HEK293 (cell line): ENCODE data around the gene OR52E6.

Source experiments
- CTCF ChIA-PET: fragments of 350-600 bp; formaldehyde crosslinking; extraction: SDS; loops from one replicate; lab custom pipeline; 2021; ENCODE audit warnings: antibody characterized with exemption; lab: Yijun Ruan, JAX
- POLR2A ChIA-PET: fragments of 300-600 bp; formaldehyde crosslinking; extraction: SDS; loops from one replicate; lab custom pipeline; 2020; ENCODE audit warnings: antibody characterized with exemption, inconsistent platforms; lab: Yijun Ruan, JAX
- H3K27ac ChIP-seq: fragments of 200-500 bp; sonication (Bioruptor generic); 2 replicates; pipeline ENCODE4 v1.5.1; 2014; ENCODE audit warnings: low read depth, low read length, control low read depth, inconsistent platforms; ENCODE audit errors: extremely low read depth
- H3K36me3 ChIP-seq, 2 experiments: fragments of 200-500 bp in 1 of 2; sonication (Bioruptor generic) in 1 of 2; 1 replicate in 1 of 2; 2 replicates in 1 of 2; pipeline ENCODE4 v1.5.1; 2014 to 2017; ENCODE audit warnings: inconsistent platforms in 2 of 2, low read length in 2 of 2; ENCODE audit not compliant: control insufficient read depth in 2 of 2, insufficient read depth in 1 of 2
- H3K4me1 ChIP-seq: fragments of 200-500 bp; sonication (Bioruptor generic); 2 replicates; pipeline ENCODE4 v1.5.1; 2014; ENCODE audit warnings: mild to moderate bottlenecking, low read length, inconsistent platforms; ENCODE audit not compliant: control insufficient read depth, insufficient read depth
- H3K4me3 ChIP-seq: 2 replicates; pipeline ENCODE4 v1.5.1; 2011; ENCODE audit warnings: low read depth, mild to moderate bottlenecking, control low read depth, low read length, moderate library complexity
- H3K9me3 ChIP-seq: fragments of 200-500 bp; sonication (Bioruptor generic); 2 replicates; pipeline ENCODE4 v1.5.1; 2014; ENCODE audit warnings: low read depth, low read length, inconsistent platforms; ENCODE audit not compliant: control insufficient read depth, insufficient read depth
- BCL11B ChIP-seq: fragments of 450-650 bp; formaldehyde crosslinking; IDR thresholded peaks from 2 replicates; pipeline ENCODE4 v1.5.1; 2016; ENCODE audit warnings: low read depth, missing biosample characterization, missing genetic modification characterization
- IKZF3 ChIP-seq: fragments of 450-650 bp; IDR thresholded peaks from 2 replicates; pipeline ENCODE4 v1.5.0; 2018; ENCODE audit warnings: missing biosample characterization, mild to moderate bottlenecking, missing genetic modification characterization, moderate library complexity
- MYNN ChIP-seq: fragments of 450-650 bp; formaldehyde crosslinking; IDR thresholded peaks from 2 replicates; pipeline ENCODE4 v1.5.1; 2016; ENCODE audit warnings: missing biosample characterization, missing genetic modification characterization, borderline replicate concordance
- SP7 ChIP-seq: fragments of 450-650 bp; formaldehyde crosslinking; IDR thresholded peaks from 2 replicates; pipeline ENCODE4 v1.5.1; 2016; ENCODE audit warnings: missing biosample characterization, missing genetic modification characterization
- ZFP41 ChIP-seq: fragments of 450-650 bp; formaldehyde crosslinking; IDR thresholded peaks from 2 replicates; pipeline ENCODE4 v1.5.1; 2016; ENCODE audit warnings: missing biosample characterization, missing genetic modification characterization, borderline replicate concordance
- ZNF132 ChIP-seq: fragments of 450-650 bp; formaldehyde crosslinking; IDR thresholded peaks from 2 replicates; pipeline ENCODE4 v1.5.1; 2017; ENCODE audit warnings: missing biosample characterization, missing genetic modification characterization, borderline replicate concordance
- ZNF266 ChIP-seq: fragments of 450-650 bp; formaldehyde crosslinking; IDR thresholded peaks from 2 replicates; pipeline ENCODE4 v1.5.1; 2016; ENCODE audit warnings: missing biosample characterization, missing genetic modification characterization, low read depth
- ZNF394 ChIP-seq: fragments of 450-650 bp; formaldehyde crosslinking; IDR thresholded peaks from 2 replicates; pipeline ENCODE4 v1.5.1; 2016; ENCODE audit warnings: missing biosample characterization, missing genetic modification characterization, mild to moderate bottlenecking, moderate library complexity, borderline replicate concordance
- ZNF510 ChIP-seq: fragments of 450-650 bp; formaldehyde crosslinking; IDR thresholded peaks from 2 replicates; pipeline ENCODE4 v1.5.1; 2018; ENCODE audit warnings: mild to moderate bottlenecking, missing genetic modification characterization, missing biosample characterization; ENCODE audit not compliant: insufficient replicate concordance
- ZNF555 ChIP-seq: fragments of 450-650 bp; formaldehyde crosslinking; conservative IDR thresholded peaks from 2 replicates; pipeline ENCODE4 v1.5.1; 2017; ENCODE audit warnings: missing biosample characterization, mild to moderate bottlenecking, missing genetic modification characterization, inconsistent platforms
- ZNF677 ChIP-seq: fragments of 450-650 bp; IDR thresholded peaks from 2 replicates; pipeline ENCODE4 v1.5.0; 2018; ENCODE audit warnings: missing biosample characterization, mild to moderate bottlenecking, missing genetic modification characterization, moderate library complexity
- TF ChIP-seq, protein P1 (sequence below): fragments of 450-650 bp; formaldehyde crosslinking; IDR thresholded peaks from 2 replicates; pipeline ENCODE4 v1.5.1; 2016; ENCODE audit warnings: missing biosample characterization, missing genetic modification characterization
- TF ChIP-seq, protein P2 (sequence below): fragments of 450-650 bp; formaldehyde crosslinking; IDR thresholded peaks from 2 replicates; pipeline ENCODE4 v1.5.1; 2016; ENCODE audit warnings: missing biosample characterization, missing genetic modification characterization
- TF ChIP-seq, protein P3 (sequence below): fragments of 450-650 bp; formaldehyde crosslinking; IDR thresholded peaks from 2 replicates; pipeline ENCODE4 v1.5.1; 2016; ENCODE audit warnings: missing biosample characterization, missing genetic modification characterization
- TF ChIP-seq, protein P4 (sequence below): fragments of 450-650 bp; formaldehyde crosslinking; IDR thresholded peaks from 2 replicates; pipeline ENCODE4 v1.5.1; 2016; ENCODE audit warnings: missing biosample characterization, missing genetic modification characterization
- TF ChIP-seq, protein P5 (sequence below): fragments of 450-650 bp; formaldehyde crosslinking; IDR thresholded peaks from 2 replicates; pipeline ENCODE4 v1.5.1; 2016; ENCODE audit warnings: missing biosample characterization, missing genetic modification characterization

Gene OR52E6

DNA sequence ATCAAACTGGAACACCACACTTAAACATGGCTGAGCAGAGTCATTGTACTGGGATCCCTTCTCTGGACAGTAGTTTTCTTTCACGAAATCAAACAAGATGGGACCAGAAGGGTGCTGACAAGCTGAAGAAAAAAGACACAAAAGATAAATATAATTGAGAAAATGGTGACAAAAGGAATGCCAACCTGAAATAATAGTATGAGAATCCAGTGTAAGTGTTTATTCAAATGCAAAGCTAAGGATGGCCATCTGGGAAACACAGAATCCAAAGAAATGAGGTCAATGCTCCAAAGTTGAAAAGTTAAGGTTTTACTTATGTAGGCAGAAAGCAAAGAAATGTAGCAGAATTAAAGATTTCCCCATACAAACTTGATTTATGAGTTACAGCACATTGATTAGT is 46.0 kb upstream of the OR52E6 start (continued):
- TF ChIP-seq, protein P1, sequence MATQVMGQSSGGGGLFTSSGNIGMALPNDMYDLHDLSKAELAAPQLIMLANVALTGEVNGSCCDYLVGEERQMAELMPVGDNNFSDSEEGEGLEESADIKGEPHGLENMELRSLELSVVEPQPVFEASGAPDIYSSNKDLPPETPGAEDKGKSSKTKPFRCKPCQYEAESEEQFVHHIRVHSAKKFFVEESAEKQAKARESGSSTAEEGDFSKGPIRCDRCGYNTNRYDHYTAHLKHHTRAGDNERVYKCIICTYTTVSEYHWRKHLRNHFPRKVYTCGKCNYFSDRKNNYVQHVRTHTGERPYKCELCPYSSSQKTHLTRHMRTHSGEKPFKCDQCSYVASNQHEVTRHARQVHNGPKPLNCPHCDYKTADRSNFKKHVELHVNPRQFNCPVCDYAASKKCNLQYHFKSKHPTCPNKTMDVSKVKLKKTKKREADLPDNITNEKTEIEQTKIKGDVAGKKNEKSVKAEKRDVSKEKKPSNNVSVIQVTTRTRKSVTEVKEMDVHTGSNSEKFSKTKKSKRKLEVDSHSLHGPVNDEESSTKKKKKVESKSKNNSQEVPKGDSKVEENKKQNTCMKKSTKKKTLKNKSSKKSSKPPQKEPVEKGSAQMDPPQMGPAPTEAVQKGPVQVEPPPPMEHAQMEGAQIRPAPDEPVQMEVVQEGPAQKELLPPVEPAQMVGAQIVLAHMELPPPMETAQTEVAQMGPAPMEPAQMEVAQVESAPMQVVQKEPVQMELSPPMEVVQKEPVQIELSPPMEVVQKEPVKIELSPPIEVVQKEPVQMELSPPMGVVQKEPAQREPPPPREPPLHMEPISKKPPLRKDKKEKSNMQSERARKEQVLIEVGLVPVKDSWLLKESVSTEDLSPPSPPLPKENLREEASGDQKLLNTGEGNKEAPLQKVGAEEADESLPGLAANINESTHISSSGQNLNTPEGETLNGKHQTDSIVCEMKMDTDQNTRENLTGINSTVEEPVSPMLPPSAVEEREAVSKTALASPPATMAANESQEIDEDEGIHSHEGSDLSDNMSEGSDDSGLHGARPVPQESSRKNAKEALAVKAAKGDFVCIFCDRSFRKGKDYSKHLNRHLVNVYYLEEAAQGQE = no peak

DNA sequence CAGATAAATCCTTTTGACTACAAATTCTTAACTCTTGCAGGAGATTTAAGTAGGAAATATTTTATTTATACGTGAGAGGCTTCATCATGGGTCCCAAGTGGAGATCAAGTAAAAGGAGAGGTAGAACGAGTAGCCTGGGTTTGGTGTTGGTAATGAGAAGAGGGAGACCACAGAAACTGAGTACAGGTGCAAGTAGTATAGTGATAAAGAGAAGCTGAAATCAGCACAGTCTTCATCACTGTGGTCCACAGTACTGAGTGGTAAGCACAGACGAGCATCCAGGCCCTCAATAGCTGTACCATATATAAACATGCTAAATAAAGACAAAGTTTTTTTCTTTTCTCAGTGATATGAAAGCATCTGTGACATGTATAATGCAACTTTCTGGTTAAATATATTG is 45.5 kb upstream of the OR52E6 start:
- H3K4me1 ChIP-seq = no peaks in the 10 kb centered on the region
- no peaks in the 10 kb centered on the region for H3K36me3 ChIP-seq
- no peak overlapping the region for H3K27ac ChIP-seq
- POLR2A ChIA-PET = no interaction called here
- CTCF ChIA-PET = no interaction called here
- TF ChIP-seq ZNF555 (no peak), ZNF510 (tag by site-specific recombination) (no peak), BCL11B (tag by site-specific recombination) (no peak), ZNF394 (tag by site-specific recombination) (no peak), MYNN (tag by site-specific recombination) (no peak), IKZF3 (tag by site-specific recombination) (no peak), ZFP41 (no peak), ZNF132 (tag by site-specific recombination) (no peak), ZNF677 (no peak), SP7 (no peak)
- TF ChIP-seq, protein P2, sequence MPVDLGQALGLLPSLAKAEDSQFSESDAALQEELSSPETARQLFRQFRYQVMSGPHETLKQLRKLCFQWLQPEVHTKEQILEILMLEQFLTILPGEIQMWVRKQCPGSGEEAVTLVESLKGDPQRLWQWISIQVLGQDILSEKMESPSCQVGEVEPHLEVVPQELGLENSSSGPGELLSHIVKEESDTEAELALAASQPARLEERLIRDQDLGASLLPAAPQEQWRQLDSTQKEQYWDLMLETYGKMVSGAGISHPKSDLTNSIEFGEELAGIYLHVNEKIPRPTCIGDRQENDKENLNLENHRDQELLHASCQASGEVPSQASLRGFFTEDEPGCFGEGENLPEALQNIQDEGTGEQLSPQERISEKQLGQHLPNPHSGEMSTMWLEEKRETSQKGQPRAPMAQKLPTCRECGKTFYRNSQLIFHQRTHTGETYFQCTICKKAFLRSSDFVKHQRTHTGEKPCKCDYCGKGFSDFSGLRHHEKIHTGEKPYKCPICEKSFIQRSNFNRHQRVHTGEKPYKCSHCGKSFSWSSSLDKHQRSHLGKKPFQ (tag by site-specific recombination) = no peak
- TF ChIP-seq, protein P3, sequence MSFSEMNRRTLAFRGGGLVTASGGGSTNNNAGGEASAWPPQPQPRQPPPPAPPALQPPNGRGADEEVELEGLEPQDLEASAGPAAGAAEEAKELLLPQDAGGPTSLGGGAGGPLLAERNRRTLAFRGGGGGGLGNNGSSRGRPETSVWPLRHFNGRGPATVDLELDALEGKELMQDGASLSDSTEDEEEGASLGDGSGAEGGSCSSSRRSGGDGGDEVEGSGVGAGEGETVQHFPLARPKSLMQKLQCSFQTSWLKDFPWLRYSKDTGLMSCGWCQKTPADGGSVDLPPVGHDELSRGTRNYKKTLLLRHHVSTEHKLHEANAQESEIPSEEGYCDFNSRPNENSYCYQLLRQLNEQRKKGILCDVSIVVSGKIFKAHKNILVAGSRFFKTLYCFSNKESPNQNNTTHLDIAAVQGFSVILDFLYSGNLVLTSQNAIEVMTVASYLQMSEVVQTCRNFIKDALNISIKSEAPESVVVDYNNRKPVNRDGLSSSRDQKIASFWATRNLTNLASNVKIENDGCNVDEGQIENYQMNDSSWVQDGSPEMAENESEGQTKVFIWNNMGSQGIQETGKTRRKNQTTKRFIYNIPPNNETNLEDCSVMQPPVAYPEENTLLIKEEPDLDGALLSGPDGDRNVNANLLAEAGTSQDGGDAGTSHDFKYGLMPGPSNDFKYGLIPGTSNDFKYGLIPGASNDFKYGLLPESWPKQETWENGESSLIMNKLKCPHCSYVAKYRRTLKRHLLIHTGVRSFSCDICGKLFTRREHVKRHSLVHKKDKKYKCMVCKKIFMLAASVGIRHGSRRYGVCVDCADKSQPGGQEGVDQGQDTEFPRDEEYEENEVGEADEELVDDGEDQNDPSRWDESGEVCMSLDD (tag by site-specific recombination) = no peak
- TF ChIP-seq, protein P4, sequence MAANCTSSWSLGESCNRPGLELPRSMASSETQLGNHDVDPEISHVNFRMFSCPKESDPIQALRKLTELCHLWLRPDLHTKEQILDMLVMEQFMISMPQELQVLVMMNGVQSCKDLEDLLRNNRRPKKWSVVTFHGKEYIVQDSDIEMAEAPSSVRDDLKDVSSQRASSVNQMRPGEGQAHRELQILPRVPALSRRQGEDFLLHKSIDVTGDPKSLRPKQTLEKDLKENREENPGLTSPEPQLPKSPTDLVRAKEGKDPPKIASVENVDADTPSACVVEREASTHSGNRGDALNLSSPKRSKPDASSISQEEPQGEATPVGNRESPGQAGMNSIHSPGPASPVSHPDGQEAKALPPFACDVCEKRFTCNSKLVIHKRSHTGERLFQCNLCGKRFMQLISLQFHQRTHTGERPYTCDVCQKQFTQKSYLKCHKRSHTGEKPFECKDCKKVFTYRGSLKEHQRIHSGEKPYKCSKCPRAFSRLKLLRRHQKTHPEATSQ (tag by site-specific recombination) = no peak
- H3K4me3 ChIP-seq = no peak overlapping the region
- no peaks in the 10 kb centered on the region for H3K9me3 ChIP-seq

DNA sequence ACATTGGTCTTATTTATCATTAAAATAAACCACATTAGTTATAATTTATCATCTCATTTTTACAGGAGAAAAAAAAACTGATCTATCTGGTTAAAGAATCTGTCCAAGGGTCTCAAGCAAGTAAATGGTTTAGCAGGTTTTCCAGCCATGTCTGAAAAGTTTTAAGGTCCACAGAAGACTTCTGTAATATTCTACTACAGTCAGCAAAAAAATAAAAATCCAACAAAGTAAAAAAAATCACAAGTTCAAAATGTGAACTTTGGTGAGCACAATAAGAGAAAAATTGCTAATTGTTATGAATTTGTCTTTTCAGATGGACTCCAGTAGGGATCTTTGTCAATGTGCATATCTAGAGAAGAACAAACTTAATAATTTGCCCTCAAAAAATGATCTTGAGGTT is 40.1 kb upstream of the OR52E6 start:
- Histone ChIP-seq H3K27ac (no peak overlapping the region), H3K4me1 (no peaks in the 10 kb centered on the region), H3K4me3 (no peak overlapping the region), H3K36me3 (no peaks in the 10 kb centered on the region), H3K9me3 (no peaks in the 10 kb centered on the region)
- TF ChIP-seq ZNF266 (tag by site-specific recombination) (no peak), ZNF394 (tag by site-specific recombination) (no peak), ZNF677 (no peak)
- TF ChIP-seq, protein P5, sequence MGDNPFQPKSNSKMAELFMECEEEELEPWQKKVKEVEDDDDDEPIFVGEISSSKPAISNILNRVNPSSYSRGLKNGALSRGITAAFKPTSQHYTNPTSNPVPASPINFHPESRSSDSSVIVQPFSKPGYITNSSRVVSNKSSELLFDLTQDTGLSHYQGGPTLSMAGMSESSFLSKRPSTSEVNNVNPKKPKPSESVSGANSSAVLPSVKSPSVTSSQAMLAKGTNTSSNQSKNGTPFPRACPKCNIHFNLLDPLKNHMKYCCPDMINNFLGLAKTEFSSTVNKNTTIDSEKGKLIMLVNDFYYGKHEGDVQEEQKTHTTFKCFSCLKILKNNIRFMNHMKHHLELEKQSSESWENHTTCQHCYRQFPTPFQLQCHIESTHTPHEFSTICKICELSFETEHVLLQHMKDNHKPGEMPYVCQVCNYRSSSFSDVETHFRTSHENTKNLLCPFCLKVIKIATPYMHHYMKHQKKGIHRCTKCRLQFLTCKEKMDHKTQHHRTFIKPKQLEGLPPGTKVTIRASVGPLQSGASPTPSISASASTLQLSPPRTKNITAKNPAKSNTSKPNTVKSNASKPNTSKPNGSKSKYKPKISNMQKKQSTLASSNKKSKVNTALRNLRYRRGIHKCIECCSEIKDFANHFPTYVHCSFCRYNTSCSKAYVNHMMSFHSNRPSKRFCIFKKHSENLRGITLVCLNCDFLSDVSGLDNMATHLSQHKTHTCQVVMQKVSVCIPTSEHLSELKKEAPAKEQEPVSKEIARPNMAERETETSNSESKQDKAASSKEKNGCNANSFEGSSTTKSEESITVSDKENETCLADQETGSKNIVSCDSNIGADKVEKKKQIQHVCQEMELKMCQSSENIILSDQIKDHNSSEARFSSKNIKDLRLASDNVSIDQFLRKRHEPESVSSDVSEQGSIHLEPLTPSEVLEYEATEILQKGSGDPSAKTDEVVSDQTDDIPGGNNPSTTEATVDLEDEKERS = no peak
- CTCF ChIA-PET = no interaction called here
- POLR2A ChIA-PET = no interaction called here
